Hematopoietic multipotent progenitor cell treated with erythropoietin and hydrocortisone succinate and interleukin-3 and kit ligand, for 15 days (in vitro differentiated cells): ENCODE results near the gene GOLGA8A.
A peak's percentile ranks its signal among the peaks of the same experiment; 100 is the strongest.
"Not testable (repeated sequence)": the region's sequence is repeated elsewhere in the genome, so short reads cannot be mapped to it uniquely, and the experiment has no call there.

Experiments
- DNase-seq: peaks from one replicate; pipeline ENCODE4 v3.0.0-alpha.2; 2015; ENCODE audit warnings: low spot score

The GOLGA8A gene

DNA sequence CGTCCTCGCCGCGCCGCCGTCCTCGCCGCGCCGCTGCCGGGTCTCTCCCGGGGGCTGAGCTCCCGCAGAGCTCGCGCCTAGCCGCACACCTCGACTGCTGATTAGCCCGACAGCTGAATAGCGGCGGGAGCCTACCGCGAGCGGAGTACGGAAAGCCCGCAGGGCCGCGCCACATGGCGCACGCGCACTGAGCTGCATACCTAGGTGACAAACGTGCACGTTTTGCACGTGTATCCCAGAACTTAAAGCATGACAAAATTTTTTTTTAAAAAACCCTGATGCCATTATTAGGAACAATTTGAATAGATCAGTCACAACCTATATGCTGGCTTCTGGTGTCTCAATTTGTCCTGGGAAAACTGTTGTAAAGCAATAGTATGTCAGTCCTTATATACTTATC is at the start of gene GOLGA8A:
TSS of gene GOLGA8A (minus strand) at position 122 of the 400 bp plus-strand sequence. CDS start 48,117 bp downstream, outside the sequence.
- peak; percentile 5 for DNase-seq

- no peak for DNase-seq
Observed at GRCh38 chr15:34483644-34484043, 46.0 kb upstream of the GOLGA8A start.

DNA sequence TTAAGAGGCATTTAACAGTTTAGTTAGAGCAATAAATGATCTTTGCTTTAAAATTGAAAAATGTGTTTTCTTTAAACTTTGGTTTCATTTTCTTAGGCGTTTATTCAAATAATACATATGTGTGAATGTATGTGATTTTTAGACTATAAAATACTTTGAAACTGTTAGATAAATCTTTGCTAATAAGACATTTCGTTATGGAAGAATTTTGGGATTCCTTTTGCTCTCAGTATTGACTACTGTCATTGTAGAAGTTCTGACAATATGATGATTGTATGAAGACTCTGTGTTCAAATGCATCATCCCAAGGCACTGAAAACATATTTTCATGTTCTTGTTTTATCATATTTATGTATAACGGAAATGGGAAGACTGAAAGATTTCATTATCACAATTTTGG is 43.8 kb upstream of the GOLGA8A start:
- DNase-seq = no peak

DNA sequence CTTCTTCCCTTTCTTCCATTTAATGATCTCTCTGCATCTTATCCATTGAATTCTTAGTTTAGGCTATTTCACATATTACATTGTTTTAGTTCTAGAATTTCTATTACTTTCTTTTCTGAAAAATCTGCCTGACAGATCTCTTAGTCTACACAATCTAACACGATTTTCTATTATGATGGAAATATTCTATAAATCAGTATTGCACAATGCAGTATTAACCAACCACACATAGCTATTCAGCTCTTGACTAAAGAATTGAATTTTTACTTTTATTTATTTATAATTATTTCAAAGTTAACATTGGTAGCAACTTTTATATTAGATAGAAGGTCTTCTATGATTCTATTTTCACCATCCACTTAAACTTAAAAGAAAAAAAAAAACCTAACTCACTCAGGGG is 36.2 kb upstream of the GOLGA8A start:
- no peak for DNase-seq

DNA sequence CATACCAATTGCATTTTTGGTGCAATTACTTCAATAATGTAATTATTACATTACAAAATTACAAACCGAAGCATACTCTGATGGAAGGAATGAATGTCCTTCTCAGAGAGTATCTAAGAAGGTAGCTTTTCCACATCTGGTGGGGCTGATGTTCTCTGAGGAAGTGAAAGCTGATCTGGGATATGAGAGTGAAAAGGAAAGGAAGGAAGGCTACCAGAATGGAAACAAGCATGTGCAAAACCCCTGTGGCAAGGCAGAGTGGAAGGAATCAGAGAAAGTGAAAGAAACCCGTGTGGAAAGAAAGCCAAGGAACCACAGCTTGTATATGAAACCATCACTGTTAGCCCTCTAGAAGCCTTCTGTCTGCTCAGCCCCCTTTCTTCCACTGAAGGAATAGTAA is 35.3 kb upstream of the GOLGA8A start:
- no peak for DNase-seq

DNA sequence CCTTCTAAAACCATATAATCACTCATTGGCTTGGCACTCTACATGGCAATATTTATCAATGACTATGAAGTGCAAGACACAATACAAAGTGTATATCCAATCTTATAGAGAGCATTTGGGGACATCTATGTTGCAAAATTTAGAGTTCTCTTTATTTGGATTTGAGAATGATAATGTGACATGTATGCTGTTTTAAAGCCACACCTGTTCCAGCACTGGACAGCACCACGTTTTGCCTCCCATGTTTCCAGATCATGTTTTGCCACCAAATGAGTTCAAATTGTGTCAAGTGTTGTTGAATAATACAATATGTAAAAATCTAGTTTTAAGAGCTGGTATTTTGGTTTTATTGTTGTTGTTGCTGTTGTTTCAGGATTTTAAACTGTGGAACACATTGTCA is 33.3 kb upstream of the GOLGA8A start:
- DNase-seq = no peak

- no peak for DNase-seq
Observed at GRCh38 chr15:34470091-34470490, 32.5 kb upstream of the GOLGA8A start.

DNA sequence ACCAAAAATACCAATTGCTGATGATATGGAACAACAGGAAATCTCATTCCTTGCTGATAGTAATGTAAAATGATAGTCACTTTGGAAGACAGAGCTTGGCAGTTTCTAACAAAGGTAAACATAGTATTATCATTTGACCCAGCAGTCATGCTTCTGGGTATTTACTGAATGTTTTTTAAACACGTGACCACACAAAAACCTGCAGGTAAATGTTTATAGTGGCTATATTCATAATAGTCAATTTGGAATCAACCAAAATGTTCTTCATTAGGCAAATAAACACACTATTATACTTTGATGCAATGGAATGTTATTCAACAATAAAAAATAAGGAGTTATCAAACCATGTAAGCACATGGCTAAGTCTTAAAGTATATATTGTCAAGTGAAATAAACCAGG is 24.1 kb upstream of the GOLGA8A start:
- no peak for DNase-seq

DNA sequence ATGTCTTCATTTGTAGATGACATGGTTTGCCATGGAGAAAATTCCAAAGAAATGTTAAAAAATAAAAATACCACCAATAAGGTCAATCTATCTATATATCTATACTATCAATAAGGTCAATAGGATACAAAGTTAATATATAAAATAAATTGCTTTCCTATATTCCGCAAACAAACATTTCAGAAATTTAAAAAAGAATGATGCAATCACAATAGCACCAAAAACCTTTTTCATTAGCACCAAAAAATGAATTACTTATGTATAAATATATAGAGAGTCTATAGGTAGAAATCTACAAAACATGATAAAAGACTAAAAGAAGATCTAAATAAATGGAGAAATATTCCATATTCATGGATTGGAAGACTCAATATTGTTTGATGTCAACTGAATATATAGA is 22.8 kb upstream of the GOLGA8A start:
- DNase-seq = no peak

DNA sequence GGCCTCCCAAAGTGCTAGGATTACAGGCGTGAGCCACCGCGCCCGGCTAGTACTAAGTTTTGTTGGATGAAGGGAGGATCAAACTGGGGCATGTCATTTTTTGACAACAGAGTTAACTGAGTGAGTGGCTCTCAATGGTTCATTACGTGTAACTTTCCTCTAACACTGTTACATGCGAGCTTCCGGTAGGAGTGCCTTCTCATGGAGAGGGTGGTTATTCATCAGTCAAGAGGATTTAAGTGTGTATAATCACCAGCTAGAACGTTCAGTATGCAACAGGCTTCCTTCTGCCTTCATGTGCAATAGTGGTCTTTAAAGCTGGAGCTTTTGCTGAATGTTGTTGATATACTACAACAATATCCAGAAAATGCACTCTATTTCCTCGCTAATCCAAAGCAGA is 19.1 kb upstream of the GOLGA8A start:
- DNase-seq = no peak

- no peak for DNase-seq
Observed at GRCh38 chr15:34442891-34443290, 5.3 kb upstream of the GOLGA8A start.

DNA sequence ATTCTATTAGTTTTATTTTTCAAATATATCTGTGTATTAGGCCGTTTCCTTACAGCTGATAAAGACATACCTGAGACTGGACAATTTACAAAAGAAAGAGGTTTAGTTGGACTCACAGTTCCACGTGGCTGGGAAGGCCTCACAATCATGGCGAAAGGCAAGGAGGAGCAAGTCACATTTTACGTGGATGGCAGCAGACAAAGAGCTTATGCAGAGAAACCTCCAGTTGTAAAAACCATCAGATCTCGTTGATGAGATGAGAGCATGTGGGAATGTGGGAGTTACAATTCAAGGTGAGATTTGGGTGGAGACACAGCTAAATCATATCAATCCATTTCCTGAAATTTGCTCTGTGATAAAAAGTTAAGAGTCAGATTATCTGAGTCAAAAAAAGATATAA is 2.3 kb upstream of the GOLGA8A start:
- DNase-seq = no peak

DNA sequence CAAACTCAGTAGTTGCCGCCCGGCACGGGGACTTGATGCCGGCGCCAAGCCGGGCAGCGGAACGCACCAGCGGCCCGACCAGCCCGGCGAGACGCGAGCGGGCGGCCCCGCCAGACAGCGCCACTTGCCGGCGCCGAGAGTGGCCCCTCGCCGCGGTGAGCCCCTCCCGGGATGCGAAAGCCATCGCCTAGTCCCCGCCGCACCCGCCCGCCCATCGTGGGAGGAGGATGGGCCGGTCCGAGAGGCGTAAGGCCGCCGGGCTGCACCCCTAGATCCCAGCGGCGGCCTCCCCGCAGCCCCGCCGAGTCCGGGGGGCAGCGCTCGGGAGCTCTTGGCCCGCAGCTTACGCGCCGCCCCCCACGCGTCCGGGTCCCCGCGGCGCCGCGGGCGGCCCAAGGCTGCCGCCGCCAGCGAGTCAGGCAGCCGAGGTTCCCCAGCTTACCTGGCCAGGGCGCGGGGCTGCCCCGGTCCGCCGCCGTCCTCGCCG is 609 bp downstream of the GOLGA8A start:
- no peak for DNase-seq

- DNase-seq = no peak
Observed at GRCh38 chr15:34436126-34436955, 1.3 kb downstream of the GOLGA8A start.

DNA sequence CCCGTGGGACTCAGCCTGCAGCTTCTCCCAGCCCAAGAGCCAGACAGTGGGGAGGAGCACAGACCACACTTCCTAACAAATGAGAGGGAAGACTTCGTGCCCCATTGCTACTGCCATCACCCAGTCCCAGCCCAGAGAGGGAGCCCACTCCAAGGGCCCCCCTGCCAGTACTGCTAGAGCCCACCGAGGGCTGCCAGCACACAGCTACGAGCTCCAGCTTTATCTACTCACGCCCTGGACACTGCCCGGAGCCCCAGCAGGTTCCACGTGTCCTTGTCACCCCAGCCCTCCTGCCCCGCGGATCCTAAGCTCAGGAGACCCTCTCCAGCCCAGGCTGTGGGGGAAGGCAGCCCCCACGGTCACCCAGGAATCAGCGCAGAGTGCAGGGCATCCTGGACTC is 1.9 kb downstream of the GOLGA8A start:
- no peak for DNase-seq

- no peak for DNase-seq
Observed at GRCh38 chr15:34434627-34435305, 2.8 kb downstream of the GOLGA8A start.

- not testable (repeated sequence) for DNase-seq
Observed at GRCh38 chr15:34433956-34434626, 3.5 kb downstream of the GOLGA8A start.

GRCh38 chr15:34430642-34431041 is 7.0 kb downstream of the GOLGA8A start:
- DNase-seq = not testable (repeated sequence)

- DNase-seq = not testable (repeated sequence)
Observed at GRCh38 chr15:34423425-34424090, 14.1 kb downstream of the GOLGA8A start.

DNA sequence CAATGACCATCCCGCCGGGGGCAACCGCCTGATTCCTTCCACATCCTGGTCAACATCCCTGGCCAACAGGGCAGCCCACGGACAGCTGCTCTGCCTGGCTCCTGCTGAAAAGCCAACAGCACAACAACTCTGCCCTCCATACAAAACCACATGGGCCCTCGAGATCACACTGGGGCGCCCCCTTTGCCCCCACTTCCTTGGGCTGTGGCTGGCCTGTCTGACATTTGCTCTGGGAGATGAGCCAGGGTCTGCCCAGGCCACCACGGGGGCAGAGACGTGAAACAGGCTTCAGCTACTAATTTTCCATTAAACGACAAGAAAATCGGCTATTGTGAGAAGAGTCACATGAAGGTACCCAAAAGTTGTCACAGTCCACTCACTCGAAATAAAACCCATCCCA is 16.7 kb downstream of the GOLGA8A start:
- not testable (repeated sequence) for DNase-seq

GRCh38 chr15:34418435-34418834 is 19.2 kb downstream of the GOLGA8A start:
- not testable (repeated sequence) for DNase-seq

DNA sequence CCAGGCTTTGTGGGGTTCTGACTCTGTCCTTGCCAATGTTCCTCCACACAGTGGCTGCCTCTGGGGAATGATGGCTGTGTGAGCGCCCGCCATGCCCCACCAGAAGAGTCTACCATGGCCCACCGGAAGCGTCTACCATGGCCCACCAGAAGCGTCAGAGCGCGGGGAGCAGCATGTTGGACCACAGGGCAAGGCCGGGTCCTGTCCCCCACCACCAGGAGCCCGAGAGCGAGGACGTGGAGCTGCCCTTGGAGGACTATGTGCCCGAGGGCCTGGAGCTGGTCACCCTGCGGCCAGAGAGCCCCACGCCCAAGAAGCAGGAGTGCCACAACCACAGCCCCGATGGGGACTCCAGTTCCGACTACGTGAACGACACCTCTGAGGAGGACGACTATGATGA is 28.1 kb downstream of the GOLGA8A start:
- not testable (repeated sequence) for DNase-seq
